Natural killer cell (primary cell): ENCODE data around the gene HOXB1. TPM values are rescaled to one million over a fixed set of nuclear protein-coding genes. Genes with fewer than 3 reads are reported as not detected.

Experiments
- ATAC-seq, 3 donors: fragments of 150-1000 bp in 2 of 3; fragments of 200-7000 bp in 1 of 3; cut with Tn5 transposase; 1 replicate in 1 of 3; 2 replicates in 2 of 3; pipeline ENCODE4 v1.10.0; 2021; ENCODE audit warnings: mild to moderate bottlenecking in 2 of 3, moderate library complexity in 2 of 3
- DNase-seq, 2 donors: peaks; one replicate each; pipeline versions ENCODE4 v3.0.0 to v3.0.0-alpha.2; 2013 to 2021; ENCODE audit warnings: mixed read lengths in 1 of 2
- H3K27ac ChIP-seq: one replicate; pipeline ENCODE4 v1.5.1; 2013; ENCODE audit warnings: mild to moderate bottlenecking, low read length
- H3K27me3 ChIP-seq: one replicate; pipeline ENCODE4 v1.6.1; 2013; ENCODE audit warnings: low read length; ENCODE audit not compliant: control insufficient read depth, insufficient read depth
- H3K36me3 ChIP-seq: one replicate; pipeline ENCODE4 v1.6.1; 2013; ENCODE audit warnings: low read length; ENCODE audit not compliant: control insufficient read depth, insufficient read depth
- H3K4me1 ChIP-seq: one replicate; pipeline ENCODE4 v1.6.1; 2013; ENCODE audit warnings: low read length; ENCODE audit not compliant: control insufficient read depth, insufficient read depth
- H3K4me3 ChIP-seq: one replicate; pipeline ENCODE4 v1.5.1; 2013; ENCODE audit warnings: low read length
- H3K9me3 ChIP-seq: one replicate; pipeline ENCODE4 v1.6.1; 2013; ENCODE audit warnings: low read length; ENCODE audit not compliant: control insufficient read depth, insufficient read depth
- H3K27ac Mint-ChIP-seq, 2 donors: one replicate each; pipeline ENCODE4 v1.8.0; 2022; ENCODE audit warnings: mild to moderate bottlenecking in 2 of 2, mixed read lengths in 2 of 2, moderate library complexity in 1 of 2
- H3K27me3 Mint-ChIP-seq, 2 donors: one replicate each; pipeline ENCODE4 v1.8.0; 2022; ENCODE audit warnings: low read depth in 2 of 2, mixed read lengths in 2 of 2
- H3K36me3 Mint-ChIP-seq: one replicate; pipeline ENCODE4 v1.8.0; 2022; ENCODE audit warnings: mixed read lengths
- H3K4me1 Mint-ChIP-seq, 2 donors: one replicate each; pipeline ENCODE4 v1.8.0; 2022; ENCODE audit warnings: mixed read lengths in 2 of 2
- H3K4me3 Mint-ChIP-seq: one replicate; pipeline ENCODE4 v1.8.0; 2022; ENCODE audit warnings: mild to moderate bottlenecking, moderate library complexity, mixed read lengths
- H3K9me3 Mint-ChIP-seq, 2 donors: one replicate each; pipeline ENCODE4 v1.8.0; 2022; ENCODE audit warnings: mixed read lengths in 2 of 2
- WGBS: methylation state at CpG from one replicate; pipeline ENCODE4 v1.1.7; 2013; ENCODE audit warnings: missing lambda C conversion rate; ENCODE audit not compliant: insufficient coverage; 5-methylcytosine and 5-hydroxymethylcytosine counted together
- intact Hi-C: fragments of 100-400 bp; cut with micrococcal nuclease; formaldehyde crosslinking; loops from one replicate; pipeline ENCODE4 v1.14.2; 2022
- total RNA-seq, 4 donors: library from RNA; stranded (reverse); fragments of 120-200 nt in 1 of 4; gene quantifications; one replicate each; pipeline versions ENCODE4 v1.2.3 to v1.2.4, GENCODE V29; 2013 to 2022
- TF ChIP-seq, protein P1 (sequence below): fragments of 200-600 bp; IDR thresholded peaks from one replicate; pipeline ENCODE4 v1.8.0; 2022; ENCODE audit warnings: antibody characterized with exemption

The HOXB1 gene
- total RNA-seq, 3 donors from 2014 or later (not counting 1 experiment from before 2014, with no cell fraction given): not detected

- H3K9me3 ChIP-seq: no peaks in the 10 kb centered on the region
- no peak overlapping the region for H3K27ac ChIP-seq
- intact Hi-C loops: no loop called here
- Mint-ChIP-seq H3K27ac (no peak overlapping the region), H3K36me3 (no peaks in the 10 kb centered on the region), H3K4me1 (peaks cover 32 to 44% of the 10 kb centered on the region in 2 donors), H3K27me3 (peaks cover 0 to 9% of the 10 kb centered on the region in 2 donors), H3K4me3 (no peak overlapping the region), H3K9me3 (no peaks in the 10 kb centered on the region)
- TF ChIP-seq, protein P1, sequence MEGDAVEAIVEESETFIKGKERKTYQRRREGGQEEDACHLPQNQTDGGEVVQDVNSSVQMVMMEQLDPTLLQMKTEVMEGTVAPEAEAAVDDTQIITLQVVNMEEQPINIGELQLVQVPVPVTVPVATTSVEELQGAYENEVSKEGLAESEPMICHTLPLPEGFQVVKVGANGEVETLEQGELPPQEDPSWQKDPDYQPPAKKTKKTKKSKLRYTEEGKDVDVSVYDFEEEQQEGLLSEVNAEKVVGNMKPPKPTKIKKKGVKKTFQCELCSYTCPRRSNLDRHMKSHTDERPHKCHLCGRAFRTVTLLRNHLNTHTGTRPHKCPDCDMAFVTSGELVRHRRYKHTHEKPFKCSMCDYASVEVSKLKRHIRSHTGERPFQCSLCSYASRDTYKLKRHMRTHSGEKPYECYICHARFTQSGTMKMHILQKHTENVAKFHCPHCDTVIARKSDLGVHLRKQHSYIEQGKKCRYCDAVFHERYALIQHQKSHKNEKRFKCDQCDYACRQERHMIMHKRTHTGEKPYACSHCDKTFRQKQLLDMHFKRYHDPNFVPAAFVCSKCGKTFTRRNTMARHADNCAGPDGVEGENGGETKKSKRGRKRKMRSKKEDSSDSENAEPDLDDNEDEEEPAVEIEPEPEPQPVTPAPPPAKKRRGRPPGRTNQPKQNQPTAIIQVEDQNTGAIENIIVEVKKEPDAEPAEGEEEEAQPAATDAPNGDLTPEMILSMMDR: no peak
- peaks cover 2% of the 10 kb centered on the region for H3K36me3 ChIP-seq
- no peaks in the 10 kb centered on the region for H3K27me3 ChIP-seq
- no peak for ATAC-seq
- peaks cover 25% of the 10 kb centered on the region for H3K4me1 ChIP-seq
- DNase-seq: no peak
- 92% methylated on average over 2 of the region's 11 CpGs for WGBS
- H3K4me3 ChIP-seq: no peak overlapping the region
Measured at GRCh38 chr17:48552466-48553189, 21.8 kb upstream of the HOXB1 start.

- TF ChIP-seq, protein P1: no peak
- 93% methylated on average over 47 of the region's 47 CpGs for WGBS
- ATAC-seq (no peak), DNase-seq (no peak)
- Histone ChIP-seq H3K4me1 (peaks cover 33% of the 10 kb centered on the region), H3K9me3 (no peaks in the 10 kb centered on the region), H3K36me3 (peaks cover 2% of the 10 kb centered on the region), H3K27me3 (no peaks in the 10 kb centered on the region), H3K27ac (no peak overlapping the region), H3K4me3 (no peak overlapping the region)
- H3K9me3 Mint-ChIP-seq: no peaks in the 10 kb centered on the region
- intact Hi-C loops: no loop called here
- H3K27me3 Mint-ChIP-seq: peaks cover 0 to 9% of the 10 kb centered on the region in 2 donors
- H3K4me1 Mint-ChIP-seq: peaks cover 34 to 48% of the 10 kb centered on the region in 2 donors
- H3K4me3 Mint-ChIP-seq: no peak overlapping the region
- no peak overlapping the region for H3K27ac Mint-ChIP-seq
- no peaks in the 10 kb centered on the region for H3K36me3 Mint-ChIP-seq
Measured at GRCh38 chr17:48551596-48552465, 21.0 kb upstream of the HOXB1 start.

- no peaks in the 10 kb centered on the region for H3K36me3 Mint-ChIP-seq
- Histone ChIP-seq H3K36me3 (peaks cover 2% of the 10 kb centered on the region), H3K27ac (no peak overlapping the region), H3K27me3 (no peaks in the 10 kb centered on the region), H3K9me3 (no peaks in the 10 kb centered on the region), H3K4me1 (peaks cover 38% of the 10 kb centered on the region), H3K4me3 (no peak overlapping the region)
- H3K9me3 Mint-ChIP-seq: no peaks in the 10 kb centered on the region
- H3K27me3 Mint-ChIP-seq: peaks cover 0 to 10% of the 10 kb centered on the region in 2 donors
- TF ChIP-seq, protein P1: no peak
- ATAC-seq (no peak), DNase-seq (no peak)
- no peak overlapping the region for H3K4me3 Mint-ChIP-seq
- intact Hi-C loops: no loop called here
- 98% methylated on average over 18 of the region's 19 CpGs for WGBS
- peaks cover 41 to 47% of the 10 kb centered on the region in 2 donors for H3K4me1 Mint-ChIP-seq
- no peak overlapping the region for H3K27ac Mint-ChIP-seq
Measured at GRCh38 chr17:48551214-48551555, 20.4 kb upstream of the HOXB1 start.
